Right hindlimb (tissue), 1 donor: Measurements from ENCODE around the gene SLC30A3.

ENCODE experiments used
- DNase-seq: peaks from one replicate; pipeline ENCODE4 v3.0.0-alpha.2; 2018

Gene SLC30A3

GRCh38 chr2:27225526-27225925, 37.3 kb downstream of the SLC30A3 start:
- no peak for DNase-seq

- no peak for DNase-seq
Measured at GRCh38 chr2:27223416-27223815, 39.4 kb downstream of the SLC30A3 start.

- DNase-seq, result no peak
Measured at GRCh38 chr2:27222407-27222806, 40.4 kb downstream of the SLC30A3 start.

GRCh38 chr2:27221166-27221565, 41.7 kb downstream of the SLC30A3 start:
- DNase-seq, result no peak

DNA sequence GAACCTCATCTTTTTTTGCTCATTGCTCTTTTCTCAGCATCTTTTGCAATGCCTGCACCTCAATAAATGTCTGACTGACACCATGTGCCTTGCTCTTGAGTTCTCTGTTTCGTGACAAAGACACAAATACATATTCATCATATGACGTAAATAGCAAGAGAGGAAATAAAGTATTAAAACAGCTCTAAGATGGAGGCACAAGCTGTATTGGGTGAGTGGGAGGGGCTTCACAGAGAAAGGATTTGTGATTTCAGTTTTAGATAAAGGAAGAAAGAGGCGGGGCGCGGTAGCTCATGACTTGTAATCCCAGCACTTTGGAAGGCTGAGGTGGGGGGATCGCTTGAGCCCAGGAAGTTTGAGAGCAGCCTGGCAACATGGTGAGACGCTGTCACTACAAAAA, 42.8 kb downstream of the SLC30A3 start:
- no peak for DNase-seq

DNA sequence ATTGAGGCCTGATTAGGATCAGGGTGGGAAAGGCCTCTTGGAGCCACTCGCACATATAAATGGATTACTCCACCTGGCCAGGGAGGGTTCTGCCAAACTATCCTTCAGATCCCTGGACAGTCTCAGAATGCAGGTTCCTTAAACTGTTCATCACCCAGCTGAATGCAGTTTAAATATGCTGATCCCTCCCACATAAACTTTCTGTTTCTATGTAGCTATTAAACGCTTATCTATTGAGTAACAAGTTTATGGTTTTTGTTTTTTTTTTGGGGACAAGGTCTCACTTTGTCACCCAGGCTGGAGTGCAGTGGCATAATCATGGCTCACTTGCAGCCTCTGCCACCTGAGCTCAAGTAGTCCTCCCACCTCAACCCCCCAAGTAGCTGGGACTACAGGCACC, 43.8 kb downstream of the SLC30A3 start:
- no peak for DNase-seq

DNA sequence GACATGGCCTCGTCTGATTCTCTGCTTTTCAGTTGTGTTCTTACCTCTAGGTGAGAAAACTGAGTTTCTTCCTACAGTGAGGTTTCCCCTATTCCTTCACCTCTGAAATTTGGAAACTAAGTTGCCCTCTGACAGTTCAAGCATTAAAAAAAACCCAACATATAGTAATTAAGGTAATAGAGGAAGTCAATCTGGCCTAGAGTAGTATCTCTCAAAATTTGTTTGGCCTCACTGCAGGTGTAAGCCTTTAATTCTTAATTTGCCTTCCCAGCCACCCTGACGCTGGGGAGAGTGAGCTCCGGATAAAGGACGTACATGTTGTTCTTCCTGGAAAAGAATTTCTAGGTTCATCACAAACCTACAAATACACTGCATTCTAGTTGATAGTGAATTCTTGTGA, 44.2 kb downstream of the SLC30A3 start:
- no peak for DNase-seq

DNA sequence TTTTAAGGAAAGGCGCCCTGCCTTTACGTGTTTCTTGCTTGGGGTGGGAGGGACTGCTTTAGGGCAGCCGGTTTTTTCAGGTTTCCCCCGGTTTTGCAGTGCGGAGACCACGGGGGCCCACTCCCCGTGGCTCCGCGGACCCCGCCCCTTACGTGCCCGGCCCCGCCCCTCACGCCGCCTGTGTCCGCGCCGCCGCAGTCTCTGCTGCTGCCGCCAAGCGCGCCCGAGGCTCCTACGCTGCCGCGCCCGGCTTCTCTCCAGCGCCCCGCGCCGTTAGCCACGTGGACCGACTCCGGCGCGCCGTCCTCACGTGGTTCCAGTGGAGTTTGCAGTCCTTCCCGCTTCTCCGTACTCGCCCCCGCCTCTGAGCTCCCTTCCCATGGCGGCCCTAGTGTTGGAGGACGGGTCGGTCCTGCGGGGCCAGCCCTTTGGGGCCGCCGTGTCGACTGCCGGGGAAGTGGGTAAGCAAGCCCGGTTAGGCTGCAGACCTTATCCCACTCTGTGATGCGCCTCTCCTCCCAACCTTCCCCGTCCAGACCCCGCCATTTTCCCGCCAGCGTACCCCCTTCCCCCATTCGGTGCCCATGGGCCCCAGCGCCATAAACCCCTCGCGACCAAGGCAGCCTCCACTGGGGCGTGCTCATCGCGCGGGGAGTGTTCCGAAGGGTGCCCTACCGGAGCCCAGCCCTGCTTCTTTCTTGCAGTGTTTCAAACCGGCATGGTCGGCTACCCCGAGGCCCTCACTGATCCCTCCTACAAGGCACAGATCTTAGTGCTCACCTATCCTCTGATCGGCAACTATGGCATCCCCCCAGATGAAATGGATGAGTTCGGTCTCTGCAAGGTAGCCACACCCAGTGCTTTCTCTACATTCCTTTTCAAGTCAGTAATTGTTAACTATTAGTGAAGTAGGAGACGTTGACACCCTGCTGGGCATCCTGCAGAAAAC, 45.4 kb downstream of the SLC30A3 start, which contains the start of gene CAD:
Gene CAD (plus strand): TSS at position 197 of the 949 bp plus-strand sequence. CDS start 183 bp downstream, at position 380.
- DNase-seq, result peak; percentile 90

DNA sequence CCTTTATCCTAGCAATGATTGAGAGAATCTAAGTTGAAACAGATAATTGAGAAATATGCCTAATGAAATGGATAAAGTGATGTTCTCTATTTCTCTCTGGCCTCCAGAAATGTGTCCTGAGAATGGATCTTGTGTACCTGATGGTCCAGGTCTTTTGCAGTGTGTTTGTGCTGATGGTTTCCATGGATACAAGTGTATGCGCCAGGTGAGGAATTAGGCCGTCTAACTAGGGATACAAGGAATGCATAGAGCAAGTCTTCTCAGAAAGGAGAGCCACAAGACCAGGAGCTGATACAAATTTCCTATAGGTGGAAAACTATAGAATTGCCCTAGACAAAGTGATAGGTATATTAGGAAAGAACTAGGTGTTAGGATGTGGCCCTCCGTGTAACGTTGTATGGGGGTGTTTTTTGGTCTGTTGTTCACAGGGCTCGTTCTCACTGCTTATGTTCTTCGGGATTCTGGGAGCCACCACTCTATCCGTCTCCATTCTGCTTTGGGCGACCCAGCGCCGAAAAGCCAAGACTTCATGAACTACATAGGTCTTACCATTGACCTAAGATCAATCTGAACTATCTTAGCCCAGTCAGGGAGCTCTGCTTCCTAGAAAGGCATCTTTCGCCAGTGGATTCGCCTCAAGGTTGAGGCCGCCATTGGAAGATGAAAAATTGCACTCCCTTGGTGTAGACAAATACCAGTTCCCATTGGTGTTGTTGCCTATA, 46.3 kb downstream of the SLC30A3 start:
- DNase-seq, result no peak

- no peak for DNase-seq
Measured at GRCh38 chr2:27214941-27215340, 47.9 kb downstream of the SLC30A3 start.

DNA sequence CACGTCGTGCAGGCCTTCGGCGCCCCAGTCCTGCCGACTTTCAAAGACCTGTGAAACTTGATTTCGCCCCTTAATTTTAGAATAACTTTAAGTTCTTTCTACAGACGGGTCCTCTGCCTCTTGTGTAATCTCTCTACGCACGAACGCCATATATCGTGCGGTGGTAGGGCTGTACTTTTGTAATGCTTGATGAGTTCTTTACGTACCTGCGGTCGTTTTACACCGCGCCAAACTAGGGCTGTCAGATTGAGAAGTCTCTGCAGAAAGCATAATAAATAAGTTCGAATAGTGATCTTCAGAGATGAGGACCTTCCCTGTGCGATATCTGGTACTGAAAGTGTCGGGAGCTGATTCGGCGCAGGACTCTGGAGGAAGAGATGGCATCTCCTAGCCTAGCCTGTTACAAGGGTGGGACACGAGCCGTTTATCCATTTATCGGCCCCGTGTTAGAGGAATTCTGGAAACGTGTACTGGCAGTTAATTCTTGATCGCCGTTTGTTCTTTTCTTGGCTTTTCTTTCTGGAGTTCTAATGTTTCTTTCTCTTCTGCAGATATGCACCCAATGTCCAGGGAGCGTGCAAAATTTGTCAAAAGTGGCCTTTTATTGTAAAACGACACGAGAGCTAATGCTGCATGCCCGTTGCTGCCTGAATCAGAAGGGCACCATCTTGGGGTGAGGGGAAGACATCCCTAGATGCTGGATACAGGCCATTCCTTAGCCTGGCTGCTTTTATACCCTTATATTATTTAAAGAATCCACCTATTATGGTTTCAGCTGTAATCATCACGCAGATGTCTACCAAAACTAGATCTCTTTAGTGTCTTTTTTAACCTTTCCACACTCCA, 50.0 kb downstream of the SLC30A3 start:
- peak; percentile 12 for DNase-seq

GRCh38 chr2:27211943-27212625, 50.8 kb downstream of the SLC30A3 start, which contains the start of the genes ATRAID and SLC5A6:
Gene ATRAID, plus strand, starts transcription at chr2:27212041. Its CDS starts 328 bp downstream, at chr2:27212369.
Gene SLC5A6, minus strand, starts transcription at chr2:27212268. Its CDS starts 4,618 bp downstream, at chr2:27207650.
- DNase-seq, result peak; percentile 94

GRCh38 chr2:27211241-27211942, 51.5 kb downstream of the SLC30A3 start:
- no peak for DNase-seq

DNA sequence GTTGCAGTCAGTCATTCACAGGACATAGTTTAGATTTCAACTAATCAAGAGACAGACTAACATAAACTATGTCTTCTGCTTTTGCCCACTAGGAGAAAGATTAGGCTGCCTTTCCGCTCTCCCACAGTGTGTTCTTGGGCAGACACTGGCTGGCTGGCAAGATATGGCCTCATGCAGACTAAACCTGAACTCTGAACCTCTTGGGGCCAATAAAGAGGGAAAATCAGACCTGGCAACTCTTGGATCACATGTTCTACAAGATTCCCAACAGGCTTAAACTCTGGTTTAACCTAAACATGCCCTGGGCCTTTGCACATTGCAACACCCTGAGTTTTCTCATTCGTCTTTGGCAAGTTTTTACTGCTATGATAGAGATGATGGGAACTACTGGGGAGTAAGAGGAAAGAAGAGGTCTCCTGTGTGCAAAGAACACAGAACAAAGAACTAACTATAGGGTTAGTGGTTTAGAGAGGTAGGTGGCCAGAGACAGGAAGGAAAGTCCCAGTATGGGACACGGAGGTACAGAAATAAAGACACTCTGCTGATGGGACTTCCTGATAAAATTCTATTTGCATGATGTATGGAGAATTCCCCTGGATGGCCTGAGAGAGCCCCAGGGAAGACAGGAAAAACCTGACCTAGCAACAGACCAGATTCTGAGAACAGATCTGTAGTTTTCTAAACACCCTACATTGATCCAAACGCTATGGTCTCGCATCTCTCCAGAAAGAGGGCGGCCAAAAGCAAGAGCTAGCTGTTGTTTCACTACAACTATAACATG, 53.0 kb downstream of the SLC30A3 start:
- peak; percentile 3 for DNase-seq

- DNase-seq, result no peak
Measured at GRCh38 chr2:27208486-27209050, 54.3 kb downstream of the SLC30A3 start.

DNA sequence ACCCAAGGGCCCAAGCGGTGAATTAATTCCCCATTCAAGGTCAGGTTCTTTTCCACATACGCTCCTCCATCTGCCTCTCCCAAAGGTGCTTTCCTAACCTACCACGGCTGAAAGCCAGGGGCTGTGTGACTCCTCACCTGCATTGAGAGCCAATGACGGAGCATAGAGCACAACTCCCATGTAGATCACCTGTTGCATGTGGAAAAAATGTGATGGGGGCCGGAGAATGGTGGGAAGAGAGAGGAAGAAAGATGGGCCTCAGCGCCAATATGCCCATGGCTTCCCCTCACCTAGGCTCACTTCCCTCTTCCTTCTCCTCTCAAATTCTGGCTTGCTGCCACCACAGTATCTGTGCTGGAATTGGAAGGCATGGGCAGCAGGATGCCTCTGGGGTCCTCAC, 56.5 kb downstream of the SLC30A3 start:
- DNase-seq, result no peak

- no peak for DNase-seq
Measured at GRCh38 chr2:27205206-27205605, 57.6 kb downstream of the SLC30A3 start.

DNA sequence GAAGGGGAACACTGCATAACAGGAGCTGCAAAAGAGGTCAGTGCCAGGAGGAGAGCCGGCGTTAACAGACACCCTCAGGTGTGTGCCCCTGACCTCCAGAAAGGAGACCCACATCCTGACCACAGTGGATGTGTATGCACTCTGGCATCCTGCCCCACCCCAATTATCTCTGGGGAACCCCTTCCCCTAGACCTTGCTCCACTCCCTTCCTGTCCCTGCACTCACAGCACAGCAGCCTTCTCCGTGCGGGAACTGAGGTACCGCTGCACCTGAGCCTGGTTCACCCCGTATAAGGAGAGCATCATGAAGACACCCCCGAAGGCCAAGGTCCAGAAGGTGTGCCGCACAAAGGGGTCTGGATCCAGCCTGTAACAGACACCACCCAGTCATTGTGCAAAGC, 58.3 kb downstream of the SLC30A3 start:
- no peak for DNase-seq

GRCh38 chr2:27203741-27204140, 59.1 kb downstream of the SLC30A3 start:
- DNase-seq, result no peak
